ENCODE measurements around the gene TAGLN.

TAGLN gene

DNA sequence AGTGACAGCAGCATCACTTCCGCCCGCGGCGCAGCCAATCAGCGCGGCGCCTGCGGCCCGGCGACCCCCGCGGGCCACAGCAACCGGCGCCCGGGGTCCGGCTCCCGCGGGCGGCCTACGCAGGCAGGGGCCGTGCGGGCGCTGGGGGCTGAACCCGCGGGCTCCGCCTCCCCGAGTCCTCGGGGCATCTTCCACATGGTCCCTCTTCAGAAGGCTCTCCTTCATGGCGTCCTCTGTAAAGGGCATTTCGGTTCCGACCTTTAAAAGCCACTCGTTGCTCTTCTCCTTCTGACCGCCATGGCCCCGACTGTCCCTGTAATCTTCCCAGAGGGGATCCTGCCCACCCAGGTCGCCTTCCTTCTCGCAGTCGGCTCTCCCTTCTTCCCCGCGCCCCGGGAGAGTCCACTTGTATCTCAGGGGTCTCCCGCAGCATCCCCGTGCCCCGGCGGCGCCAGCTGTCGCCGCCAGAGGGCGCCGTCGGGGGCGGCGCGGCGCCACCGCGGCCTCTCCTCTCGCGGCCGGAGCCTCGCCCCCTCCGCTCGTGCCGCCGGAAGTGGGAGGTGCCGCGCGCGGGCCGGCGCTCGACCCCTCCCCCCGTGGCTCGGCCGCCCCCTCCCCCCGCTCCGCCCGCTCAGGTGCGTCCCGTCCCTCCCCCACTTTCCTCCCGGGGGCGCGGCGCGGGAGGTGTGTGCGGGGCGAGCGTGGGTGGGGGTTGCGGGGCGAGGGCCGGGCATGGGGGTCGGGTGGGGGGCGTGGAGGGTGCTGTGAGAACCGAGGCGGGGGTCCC is 33.1 kb downstream of the TAGLN start, which contains the start of gene RNF214:
TSS of gene RNF214 (plus strand) at position 580 of the 787 bp plus-strand sequence. CDS start 1,602 bp downstream, outside the sequence.
- peak; percentile 73 for DNase-seq

DNA sequence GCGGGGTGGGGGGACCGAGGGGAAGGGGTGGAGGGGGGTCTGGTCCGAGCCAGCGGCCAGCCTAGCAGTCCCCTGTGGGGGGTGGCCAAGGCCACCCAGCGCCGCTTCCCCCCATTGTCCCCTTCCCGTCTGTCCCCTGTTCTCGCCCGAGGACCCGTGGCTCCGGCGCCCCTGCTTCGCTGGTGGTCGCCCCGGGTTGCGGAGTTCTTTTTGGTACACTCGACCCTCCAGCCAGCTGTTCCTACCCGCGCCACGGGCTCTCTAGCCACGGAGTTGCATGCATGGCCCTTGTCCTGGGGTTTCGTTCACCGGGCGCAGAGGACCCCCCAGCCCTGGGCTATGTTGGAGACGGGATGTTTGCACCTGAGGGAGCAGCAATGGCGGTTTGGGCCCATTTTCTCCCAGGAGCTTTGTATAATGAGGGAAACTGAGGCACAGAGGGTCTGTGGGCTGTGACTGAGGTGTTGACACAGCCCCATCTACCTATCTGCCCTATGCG is 33.8 kb downstream of the TAGLN start:
- no peak for DNase-seq

DNA sequence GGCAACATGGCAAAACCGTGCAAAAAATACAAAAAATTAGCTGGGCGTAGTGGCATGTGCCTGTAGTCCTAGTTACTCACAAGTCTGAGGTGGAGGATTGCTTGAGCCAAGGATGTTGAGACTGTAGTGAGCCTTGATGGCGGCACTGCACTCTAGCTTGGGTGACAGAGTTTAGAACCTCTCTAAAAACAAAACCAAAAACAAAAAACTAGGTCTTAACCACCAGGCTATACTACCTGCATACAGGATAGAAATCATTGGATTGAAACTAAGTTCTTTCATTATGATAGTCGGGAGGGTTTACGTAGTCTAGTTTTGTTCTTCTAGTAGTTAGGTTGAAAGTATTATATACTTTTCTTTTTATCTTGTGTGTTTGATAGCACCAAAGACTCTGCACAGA is 39.1 kb downstream of the TAGLN start:
- DNase-seq: no peak

DNA sequence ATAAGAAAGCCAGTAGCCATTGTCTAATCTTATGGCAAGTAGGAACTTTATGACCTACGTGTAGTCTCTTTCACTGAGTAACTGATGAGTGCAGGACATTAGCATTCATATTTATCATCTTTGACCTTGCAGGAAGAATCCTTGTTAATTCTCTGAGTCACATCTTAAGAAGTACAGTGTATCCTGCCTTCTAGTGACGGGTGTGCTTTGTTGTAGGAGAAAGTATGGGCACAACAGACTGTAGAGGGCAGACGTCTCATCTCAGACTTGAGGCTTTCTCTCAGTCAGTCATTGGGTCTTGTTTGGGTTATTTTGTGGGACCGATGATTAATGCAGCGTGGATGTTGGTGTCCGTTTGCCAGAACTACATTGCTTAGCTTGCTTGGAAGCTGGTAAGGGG is 40.1 kb downstream of the TAGLN start:
- no peak for DNase-seq

DNA sequence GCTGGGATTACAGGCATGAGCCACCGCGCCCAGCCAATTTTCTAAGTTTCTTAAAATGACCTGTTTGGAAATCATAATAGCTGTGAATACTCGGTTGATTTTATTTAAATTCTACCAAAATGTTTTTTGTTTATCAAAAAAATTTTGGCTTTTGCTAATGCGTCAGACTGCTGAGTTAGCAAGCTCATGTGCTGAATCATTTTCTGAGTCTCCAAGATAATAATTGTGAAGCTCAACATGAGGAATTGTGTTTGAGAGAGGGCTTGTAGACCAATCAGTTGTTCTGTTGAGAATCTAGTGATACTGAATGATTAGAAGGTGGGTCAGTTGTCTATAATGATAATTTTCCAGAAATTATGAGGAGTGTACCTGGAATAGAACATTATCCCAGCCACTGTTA is 49.2 kb downstream of the TAGLN start:
- DNase-seq: no peak

DNA sequence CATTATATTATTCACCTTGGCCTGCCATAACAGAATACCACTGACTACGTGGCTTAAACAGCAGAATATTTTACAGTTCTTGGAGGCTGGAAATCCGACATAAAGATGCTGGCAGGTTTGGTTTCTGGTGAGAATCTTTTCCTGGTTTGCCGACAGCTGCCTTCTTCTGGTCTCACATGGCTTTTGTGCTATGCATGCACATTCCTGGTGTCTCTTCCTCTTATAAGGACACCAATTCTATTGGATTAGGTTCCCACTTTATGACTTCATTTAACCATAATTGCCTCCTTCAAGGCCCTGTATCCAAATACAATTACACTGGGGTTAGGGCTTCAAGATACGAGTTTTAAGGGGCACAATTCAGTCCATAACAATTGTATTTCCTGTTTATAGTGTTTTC is 50.4 kb downstream of the TAGLN start:
- no peak for DNase-seq

DNA sequence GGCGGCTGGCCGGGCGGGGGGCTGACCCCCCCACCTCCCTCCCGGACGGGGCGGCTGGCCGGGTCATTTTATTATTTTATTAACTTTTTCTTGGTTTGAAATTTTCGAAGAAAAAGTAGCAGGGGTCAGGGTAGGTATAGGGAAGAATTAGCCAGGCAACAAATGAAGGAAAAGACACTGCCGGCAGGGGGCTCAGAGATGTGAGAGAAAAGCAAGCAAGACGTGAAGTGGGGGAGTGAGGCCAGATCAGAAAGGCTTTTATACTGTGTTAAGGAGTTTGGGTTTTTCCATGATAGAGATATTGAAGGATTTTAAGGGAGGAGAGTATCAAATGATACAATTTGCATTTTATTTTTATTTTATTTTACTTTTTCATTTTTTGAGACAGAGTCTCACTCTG is 52.3 kb downstream of the TAGLN start:
- DNase-seq: no peak

DNA sequence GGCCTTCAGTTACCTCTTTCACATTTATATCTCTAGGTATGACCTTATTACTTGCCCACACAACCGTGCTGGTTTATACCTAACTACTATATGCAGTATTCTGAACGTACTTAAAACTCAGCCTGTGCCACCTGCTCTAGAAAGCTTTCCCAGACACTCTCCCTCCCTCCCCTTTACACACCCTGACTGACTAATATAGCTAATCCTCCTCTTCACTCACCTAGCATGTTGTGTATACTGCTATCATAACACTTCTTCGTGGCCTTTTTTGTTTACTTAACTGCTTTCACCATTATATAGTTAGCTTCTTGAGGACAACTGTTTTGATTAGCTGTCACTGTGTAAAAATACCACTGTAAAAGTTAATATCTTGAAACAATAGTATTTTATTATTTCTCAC is 56.8 kb downstream of the TAGLN start:
- no peak for DNase-seq

DNA sequence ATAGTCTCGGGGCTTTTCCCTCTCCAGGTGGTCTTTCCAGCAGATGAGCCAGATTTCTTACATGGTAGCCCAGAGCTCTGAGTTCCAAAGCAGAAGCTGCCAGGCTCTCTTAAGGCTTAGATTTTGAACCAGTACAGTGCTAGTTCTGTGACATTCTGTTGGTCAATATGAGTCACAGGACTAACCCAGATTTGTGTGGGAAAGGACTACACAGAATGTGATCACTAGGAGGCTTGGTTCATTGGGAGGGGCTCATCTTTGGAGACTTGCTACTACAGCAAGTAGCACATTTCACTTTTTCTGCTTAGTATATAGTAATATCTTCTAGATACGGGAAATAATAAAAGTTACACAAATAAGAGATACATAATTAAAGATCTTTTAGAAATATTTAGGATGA is 57.4 kb downstream of the TAGLN start:
- DNase-seq: no peak
